ENCODE data around the gene ZNF263. TPM values are rescaled to one million over a fixed set of nuclear protein-coding genes. Genes with fewer than 3 reads are reported as not detected.
A peak's percentile ranks its signal among the peaks of the same experiment; 100 is the strongest.

Gene ZNF263
- total and polyA plus RNA-seq, 10 of the 15 experiments (the other 5 are each of a cell fraction or from before 2014, with no cell fraction given) = 4.7 to 45.6 (median 24.5) TPM

- TF ChIP-seq ZBTB40 (IDR thresholded peaks at IDR 0.05; ENCODE audit: borderline replicate concordance) = no peak
Observed at GRCh38 chr16:3295783-3296182, 12.5 kb downstream of the ZNF263 start (continued).

DNA sequence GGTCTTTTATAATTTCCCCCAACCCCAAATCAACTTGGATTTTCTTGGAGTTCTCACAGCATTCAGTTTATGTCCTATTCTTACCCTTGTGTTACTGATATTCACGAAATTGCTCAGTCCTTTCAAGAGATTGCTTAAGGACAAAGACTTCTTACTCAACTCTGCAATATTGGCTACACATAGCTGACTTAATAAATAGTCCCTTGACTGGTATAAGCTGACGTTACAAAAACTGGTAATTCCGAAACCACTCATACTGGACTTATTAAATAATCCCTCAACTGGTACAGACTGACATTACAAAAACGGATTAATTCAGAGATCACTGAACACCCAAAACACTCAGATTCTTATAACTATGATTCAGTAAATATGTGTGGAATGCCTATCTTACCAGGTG is 21.1 kb downstream of the ZNF263 start:
- SMC1A ChIA-PET (ENCODE audit: uncharacterized antibody, unreplicated experiment) = interaction anchor here (0.6 to 1.0 kb wide), 2 partner anchors 105 to 131 kb away, joined by 3 read pairs; no protein-coding TSS in a partner anchor
- CTCF ChIA-PET = interaction anchor here (0.6 to 1.9 kb wide), 2 partner anchors 37 to 38 kb away, joined by 3 to 6 read pairs; no protein-coding TSS in a partner anchor
- Histone ChIP-seq H3K9ac (ENCODE audit: control insufficient read depth, insufficient read depth, low read length) (no peak overlapping the region), H3K9me3 (replicated peaks; ENCODE audit: control insufficient read depth, insufficient read depth, low read length) (peaks cover 42% of the 10 kb centered on the region), H3K36me3 (ENCODE audit: control insufficient read depth in 2 of 2, insufficient read depth in 2 of 2, low read length in 1 of 2) (peaks cover 0 to 6% of the 10 kb centered on the region in 2 experiments; a peak in 1 of 4 replicates), H3K4me3 (peak overlapping the region; percentile 79), H3K4me1 (ENCODE audit: control insufficient read depth, insufficient read depth, low read length) (peaks cover 6% of the 10 kb centered on the region; the same call in 1 of the 2 replicates), H3K79me2 (ENCODE audit: control insufficient read depth, insufficient read depth, low read length) (peaks cover 2% of the 10 kb centered on the region), H3K27me3 (replicated peaks in 1 of 2; ENCODE audit: control insufficient read depth in 2 of 2, insufficient read depth in 2 of 2, low read length in 1 of 2) (no peaks in the 10 kb centered on the region), H3K4me2 (ENCODE audit: control insufficient read depth, insufficient read depth) (peak overlapping the region; percentile 91), H4K20me1 (ENCODE audit: control insufficient read depth, insufficient read depth) (no peaks in the 10 kb centered on the region), H2AFZ (ENCODE audit: control insufficient read depth, low read depth, low read length) (no peak overlapping the region; the same call in 1 of the 2 replicates), H3K27ac (ENCODE audit: control insufficient read depth, insufficient read depth) (no peak overlapping the region)
- FAIRE-seq (no peak), DNase-seq (ENCODE audit: low read depth, low spot score) (no peak), ATAC-seq (no peak)
- RAD21 ChIA-PET (ENCODE audit: unreplicated experiment) = interaction anchor here (1.1 kb wide), 1 partner anchor 97 kb away, joined by 4 read pairs; the partner anchor contains the start of gene ZNF174
- intact Hi-C loops (cut with micrococcal nuclease; ENCODE audit: unreplicated experiment) (no loop called here), in situ Hi-C loops (cut with MboI) (no loop called here)
- POLR2A ChIA-PET = interaction anchor here (0.5 to 1.3 kb wide), 5 partner anchors 22 to 157 kb away, joined by 3 to 5 read pairs (median 4); partner anchors contain the start of genes ZNF174 and ZSCAN32
- TF ChIP-seq NFXL1 (IDR thresholded peaks at IDR 0.05; ENCODE audit: borderline replicate concordance) (no peak), HDAC2 (IDR thresholded peaks at IDR 0.05) (no peak), IKZF2 (IDR thresholded peaks at IDR 0.05) (no peak), SUPT20H (IDR thresholded peaks at IDR 0.05; ENCODE audit: borderline replicate concordance, control insufficient read depth, low read depth, low read length) (no peak), PAX8 (IDR thresholded peaks at IDR 0.05) (no peak), FOS (IDR thresholded peaks at IDR 0.05; ENCODE audit: borderline replicate concordance, extremely low read depth, insufficient read length) (no peak), TCF7 (IDR thresholded peaks at IDR 0.05; ENCODE audit: borderline replicate concordance) (no peak)
- no TSS peak for BruUV-seq (replicated peaks)
- WGBS (ENCODE audit: insufficient coverage, insufficient replicate concordance, low lambda C conversion rate, missing lambda C conversion rate) = 80% methylated on average over 4 of the region's 4 CpGs
